ENCODE results near the gene NBEA.
"Not testable (repeated sequence)": the region's sequence is repeated elsewhere in the genome, so short reads cannot be mapped to it uniquely, and the experiment has no call there.

NBEA gene

GRCh38 chr13:35092251-35092650 lies 150.2 kb downstream of the NBEA start:
- DNase-seq: no peak

- DNase-seq: no peak
Measured at GRCh38 chr13:35092751-35093150, 150.7 kb downstream of the NBEA start.

- no peak for DNase-seq
Measured at GRCh38 chr13:35093356-35093755, 151.3 kb downstream of the NBEA start.

- not testable (repeated sequence) for DNase-seq
Measured at GRCh38 chr13:35106771-35107170, 164.7 kb downstream of the NBEA start.

GRCh38 chr13:35107535-35107934 lies 165.5 kb downstream of the NBEA start:
- DNase-seq: no peak

- not testable (repeated sequence) for DNase-seq
Measured at GRCh38 chr13:35113612-35114011, 171.5 kb downstream of the NBEA start.

- no peak for DNase-seq
Measured at GRCh38 chr13:35127466-35127865, 185.4 kb downstream of the NBEA start.

- no peak for DNase-seq
Measured at GRCh38 chr13:35129500-35129899, 187.4 kb downstream of the NBEA start.

- no peak for DNase-seq
Measured at GRCh38 chr13:35131471-35131870, 189.4 kb downstream of the NBEA start.

GRCh38 chr13:35136585-35136984 lies 194.5 kb downstream of the NBEA start:
- no peak for DNase-seq

- DNase-seq: no peak
Measured at GRCh38 chr13:35139591-35139990, 197.5 kb downstream of the NBEA start.

- no peak for DNase-seq
Measured at GRCh38 chr13:35140321-35140720, 198.3 kb downstream of the NBEA start.

GRCh38 chr13:35140831-35141230 lies 198.8 kb downstream of the NBEA start:
- no peak for DNase-seq

GRCh38 chr13:35143123-35143522 lies 201.1 kb downstream of the NBEA start:
- DNase-seq: no peak

GRCh38 chr13:35144166-35144890 lies 202.3 kb downstream of the NBEA start:
- no peak for DNase-seq

- no peak for DNase-seq
Measured at GRCh38 chr13:35146686-35147085, 204.6 kb downstream of the NBEA start.

- DNase-seq: no peak
Measured at GRCh38 chr13:35157143-35157755, 215.2 kb downstream of the NBEA start.

GRCh38 chr13:35159041-35159440 lies 217.0 kb downstream of the NBEA start:
- no peak for DNase-seq

GRCh38 chr13:35160896-35161295 lies 218.8 kb downstream of the NBEA start:
- no peak for DNase-seq

- DNase-seq: no peak
Measured at GRCh38 chr13:35162420-35162819, 220.3 kb downstream of the NBEA start.

- no peak for DNase-seq
Measured at GRCh38 chr13:35163674-35164073, 221.6 kb downstream of the NBEA start.

GRCh38 chr13:35164324-35164932 lies 222.4 kb downstream of the NBEA start:
- no peak for DNase-seq

GRCh38 chr13:35165205-35165604 lies 223.1 kb downstream of the NBEA start:
- DNase-seq: no peak

GRCh38 chr13:35179494-35179893 lies 237.4 kb downstream of the NBEA start:
- no peak for DNase-seq

All from activated effector memory CD4-positive, alpha-beta T cell treated with Interleukin-2 at 50 U/mL for 16 hours (primary cell).